OCI-LY1 (cell line): ENCODE measurements around the gene DTNBP1.

Source experiments
- CTCF ChIP-seq: fragments of 200-600 bp; sonication (generic), shearing (Covaris generic); IDR thresholded peaks from 2 replicates; pipeline ENCODE4 v1.5.1; 2017; ENCODE audit warnings: mild to moderate bottlenecking, antibody characterized with exemption, low read length, moderate library complexity, mixed read lengths
- EZH2 ChIP-seq: fragments of 200-600 bp; sonication (generic), shearing (Covaris generic); IDR thresholded peaks from 2 replicates; pipeline ENCODE4 v1.8.0; 2017; ENCODE audit warnings: borderline replicate concordance, mixed run types, mild to moderate bottlenecking, antibody characterized with exemption, low read length, moderate library complexity, mixed read lengths

DNA sequence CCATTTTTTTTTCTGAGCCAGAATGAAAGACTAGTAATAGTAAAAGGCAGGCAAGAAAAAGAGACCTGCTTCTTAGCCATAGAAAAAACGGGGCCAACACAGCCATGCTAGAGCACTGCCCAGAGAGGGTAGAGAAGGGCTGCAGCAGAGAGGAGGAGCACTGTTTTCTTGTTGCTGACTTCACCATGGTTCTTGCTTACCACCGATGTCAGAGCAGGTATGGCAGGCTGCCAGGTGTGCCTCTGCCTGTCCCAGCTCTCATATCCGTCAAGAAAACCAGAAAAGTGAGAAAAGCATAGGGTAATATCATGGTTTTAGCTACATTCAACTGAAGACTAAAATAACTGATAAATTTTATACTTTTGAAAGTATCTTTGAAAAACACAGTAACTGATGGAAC is 60.7 kb downstream of the DTNBP1 start:
- no peak for TF ChIP-seq CTCF
- TF ChIP-seq EZH2: no peak
